ENCODE results near the gene MXRA8. TPM values are rescaled to one million over a fixed set of nuclear protein-coding genes. Genes with fewer than 3 reads are reported as not detected.

MXRA8 gene
- total RNA-seq, 1 experiment from 2014 or later = 25.3 TPM

DNA sequence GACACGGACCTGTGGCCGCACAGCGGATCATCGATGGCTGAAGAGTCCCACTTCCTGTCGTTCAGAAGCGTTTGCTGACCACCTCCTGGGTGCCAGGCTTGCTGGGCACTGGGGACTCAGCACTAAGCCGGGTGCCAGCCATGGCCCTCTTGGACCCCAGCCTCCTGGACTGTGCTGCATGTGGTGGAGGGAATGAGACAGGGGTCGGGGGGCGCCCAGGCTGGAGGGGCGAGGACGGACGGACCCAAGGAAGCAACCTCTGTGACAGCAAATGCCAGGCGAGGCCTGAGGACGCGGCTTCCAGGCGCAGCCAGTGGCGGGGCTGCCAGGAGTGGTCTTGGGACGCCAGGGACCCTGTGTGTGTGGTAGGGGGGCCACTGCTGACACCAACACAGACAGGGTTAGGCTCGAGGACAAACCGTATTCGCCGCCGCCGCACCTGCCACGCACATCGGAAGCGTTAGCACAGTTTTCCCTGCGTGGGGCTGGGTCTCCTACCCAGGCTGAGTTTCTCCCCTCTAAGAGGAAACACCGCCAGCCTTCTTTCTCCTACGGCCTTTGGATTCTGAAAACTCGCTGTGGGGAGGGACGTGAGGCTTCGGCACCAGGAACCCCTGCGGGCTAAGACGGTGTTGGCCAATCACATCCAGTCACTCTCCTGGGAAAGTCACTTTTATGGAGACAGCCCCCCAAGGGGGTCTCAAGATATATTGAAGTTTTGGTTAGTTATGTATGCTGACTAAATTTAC, 3.1 kb upstream of the MXRA8 start:
- Histone ChIP-seq H2AFZ (ENCODE audit: low read length) (no peak overlapping the region), H4K20me1 (ENCODE audit: low read length) (no peaks in the 10 kb centered on the region), H3K4me3 (ENCODE audit: low read length) (no peak overlapping the region), H3K27me3 (ENCODE audit: low read length) (no peaks in the 10 kb centered on the region), H3K4me1 (ENCODE audit: insufficient read depth, low read length) (peaks cover 29% of the 10 kb centered on the region), H3K36me3 (ENCODE audit: low read depth, low read length) (no peaks in the 10 kb centered on the region), H3K79me2 (ENCODE audit: low read length) (no peaks in the 10 kb centered on the region), H3K4me2 (ENCODE audit: low read length) (peak overlapping the region; percentile 56), H3K27ac (ENCODE audit: low read length) (peak overlapping the region; percentile 30; the same call in 1 of the 2 replicates), H3K9me2 (replicated peaks; ENCODE audit: low read length) (no peaks in the 10 kb centered on the region), H3F3A (ENCODE audit: low read length, unreplicated experiment) (no peaks in the 10 kb centered on the region), H3K9ac (ENCODE audit: low read length) (no peak overlapping the region), H3K9me3 (ENCODE audit: low read length) (peaks cover 6% of the 10 kb centered on the region; the same call in 1 of the 2 replicates)
- intact Hi-C loops (cut with micrococcal nuclease) = loop anchor here (2.0 kb wide), 1 partner anchor 17 kb away; no protein-coding TSS in a partner anchor
- ChIA-PET CTCF (no interaction called here), POLR2A (ENCODE audit: unreplicated experiment) (no interaction called here)
- no TSS peak for BruUV-seq (replicated peaks)
- ATAC-seq (no peak), DNase-seq (no peak)
- no peak for TF ChIP-seq EZH2 (IDR thresholded peaks at IDR 0.05; ENCODE audit: low read length, unreplicated experiment)
- TF ChIP-seq EZH2phosphoT487 (IDR thresholded peaks at IDR 0.05; ENCODE audit: borderline replicate concordance, low read length) = no peak
- TF ChIP-seq, protein P1, sequence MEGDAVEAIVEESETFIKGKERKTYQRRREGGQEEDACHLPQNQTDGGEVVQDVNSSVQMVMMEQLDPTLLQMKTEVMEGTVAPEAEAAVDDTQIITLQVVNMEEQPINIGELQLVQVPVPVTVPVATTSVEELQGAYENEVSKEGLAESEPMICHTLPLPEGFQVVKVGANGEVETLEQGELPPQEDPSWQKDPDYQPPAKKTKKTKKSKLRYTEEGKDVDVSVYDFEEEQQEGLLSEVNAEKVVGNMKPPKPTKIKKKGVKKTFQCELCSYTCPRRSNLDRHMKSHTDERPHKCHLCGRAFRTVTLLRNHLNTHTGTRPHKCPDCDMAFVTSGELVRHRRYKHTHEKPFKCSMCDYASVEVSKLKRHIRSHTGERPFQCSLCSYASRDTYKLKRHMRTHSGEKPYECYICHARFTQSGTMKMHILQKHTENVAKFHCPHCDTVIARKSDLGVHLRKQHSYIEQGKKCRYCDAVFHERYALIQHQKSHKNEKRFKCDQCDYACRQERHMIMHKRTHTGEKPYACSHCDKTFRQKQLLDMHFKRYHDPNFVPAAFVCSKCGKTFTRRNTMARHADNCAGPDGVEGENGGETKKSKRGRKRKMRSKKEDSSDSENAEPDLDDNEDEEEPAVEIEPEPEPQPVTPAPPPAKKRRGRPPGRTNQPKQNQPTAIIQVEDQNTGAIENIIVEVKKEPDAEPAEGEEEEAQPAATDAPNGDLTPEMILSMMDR (conservative IDR thresholded peaks at IDR 0.05; ENCODE audit: low read depth, low read length) = no peak

DNA sequence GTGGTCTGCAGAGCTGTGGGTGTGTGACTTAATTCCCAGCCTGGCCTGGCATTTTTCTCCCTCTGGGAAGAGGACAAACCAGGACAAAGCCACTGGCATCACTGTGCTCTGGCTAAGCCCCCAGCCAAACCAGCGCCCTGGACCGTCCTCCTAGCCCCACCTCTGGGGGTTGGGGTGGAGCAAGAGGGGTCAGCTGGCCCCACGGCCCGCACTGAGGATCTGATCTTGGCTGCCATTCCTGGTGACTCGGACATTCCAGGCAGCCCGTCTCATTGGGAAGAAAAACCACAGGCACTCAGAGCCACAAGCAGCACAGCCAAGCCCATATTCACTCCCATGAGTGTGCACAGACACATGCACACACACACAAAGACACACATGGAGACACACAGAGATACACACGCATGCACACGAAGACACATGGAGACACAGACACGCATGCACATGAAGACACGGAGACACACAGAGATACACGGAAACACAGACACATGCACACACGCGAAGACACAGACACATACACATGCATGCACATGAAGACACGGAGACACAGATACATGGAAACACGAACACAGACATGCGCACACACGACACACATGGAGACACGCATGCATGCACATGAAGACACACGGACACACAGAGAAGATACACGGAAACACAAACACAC, 2.3 kb upstream of the MXRA8 start:
- peak overlapping the region; percentile 30 for H3K27ac ChIP-seq (ENCODE audit: low read length)
- TF ChIP-seq, protein P1 (conservative IDR thresholded peaks at IDR 0.05; ENCODE audit: low read depth, low read length) = no peak
- TF ChIP-seq EZH2phosphoT487 (IDR thresholded peaks at IDR 0.05; ENCODE audit: borderline replicate concordance, low read length) (no peak), EZH2 (IDR thresholded peaks at IDR 0.05; ENCODE audit: low read length, unreplicated experiment) (no peak)
- ChIA-PET CTCF (no interaction called here), POLR2A (ENCODE audit: unreplicated experiment) (no interaction called here)
- peak; percentile 97 for DNase-seq
- no peak overlapping the region for H3K4me3 ChIP-seq (ENCODE audit: low read length)
- H3K4me2 ChIP-seq (ENCODE audit: low read length) = peak overlapping the region; percentile 56
- no peaks in the 10 kb centered on the region for H3K27me3 ChIP-seq (ENCODE audit: low read length)
- no peaks in the 10 kb centered on the region for H3K36me3 ChIP-seq (ENCODE audit: low read depth, low read length)
- H4K20me1 ChIP-seq (ENCODE audit: low read length) = no peaks in the 10 kb centered on the region
- no peaks in the 10 kb centered on the region for H3K9me2 ChIP-seq (replicated peaks; ENCODE audit: low read length)
- H2AFZ ChIP-seq (ENCODE audit: low read length) = no peak overlapping the region
- peaks cover 29% of the 10 kb centered on the region for H3K4me1 ChIP-seq (ENCODE audit: insufficient read depth, low read length)
- intact Hi-C loops (cut with micrococcal nuclease) = loop anchor here (2.0 kb wide), 1 partner anchor 16 kb away; no protein-coding TSS in a partner anchor
- BruUV-seq (replicated peaks) = TSS peak; percentile 25
- H3K79me2 ChIP-seq (ENCODE audit: low read length) = no peaks in the 10 kb centered on the region
- H3F3A ChIP-seq (ENCODE audit: low read length, unreplicated experiment) = no peaks in the 10 kb centered on the region
- peak; percentile 80 for ATAC-seq
- no peak overlapping the region for H3K9ac ChIP-seq (ENCODE audit: low read length)
- no peaks in the 10 kb centered on the region for H3K9me3 ChIP-seq (ENCODE audit: low read length)

All from PC-3 (cell line).